Neural progenitor cell (in vitro differentiated cells): ENCODE measurements around the gene PARP8. TPM values are rescaled to one million over a fixed set of nuclear protein-coding genes. Genes with fewer than 3 reads are reported as not detected.
"Not testable (repeated sequence)": the region's sequence is repeated elsewhere in the genome, so short reads cannot be mapped to it uniquely, and the experiment has no call there.

Experiments
- DNase-seq: peaks from one replicate; pipeline ENCODE4 v3.0.0-alpha.2; 2016; ENCODE audit warnings: low spot score
- H2AFZ ChIP-seq: fragments of 200-600 bp; sonication (generic); replicated peaks from 2 replicates; pipeline ENCODE4 v1.6.1; 2016; ENCODE audit warnings: antibody characterized with exemption
- H3F3A ChIP-seq: fragments of 200-600 bp; sonication (generic); 2 replicates; pipeline ENCODE4 v1.6.1; 2016; ENCODE audit warnings: antibody characterized with exemption, low read depth
- H3K27ac ChIP-seq: fragments of 200-600 bp; sonication (generic); 2 replicates; pipeline ENCODE4 v1.5.1; 2016; ENCODE audit warnings: mild to moderate bottlenecking
- H3K27me3 ChIP-seq: fragments of 200-600 bp; sonication (generic); 2 replicates; pipeline ENCODE4 v1.6.1; 2016; ENCODE audit warnings: mild to moderate bottlenecking, moderate library complexity
- H3K36me3 ChIP-seq: fragments of 200-600 bp; sonication (generic); 2 replicates; pipeline ENCODE4 v1.5.1; 2016
- H3K4me1 ChIP-seq: fragments of 200-600 bp; sonication (generic); 2 replicates; pipeline ENCODE4 v1.6.1; 2016; ENCODE audit warnings: mixed run types
- H3K4me2 ChIP-seq: fragments of 200-600 bp; sonication (generic); 2 replicates; pipeline ENCODE4 v1.6.1; 2016
- H3K4me3 ChIP-seq: fragments of 200-600 bp; sonication (generic); 2 replicates; pipeline ENCODE4 v1.5.1; 2016
- H3K79me2 ChIP-seq: fragments of 200-600 bp; sonication (generic); 2 replicates; pipeline ENCODE4 v1.6.1; 2016; ENCODE audit warnings: low read depth
- H3K9ac ChIP-seq: fragments of 200-600 bp; sonication (generic); 2 replicates; pipeline ENCODE4 v1.6.1; 2016
- H3K9me3 ChIP-seq: fragments of 200-600 bp; sonication (generic); 2 replicates; pipeline ENCODE4 v1.5.1; 2016; ENCODE audit warnings: low read depth
- H4K20me1 ChIP-seq: fragments of 200-600 bp; sonication (generic); 2 replicates; pipeline ENCODE4 v1.6.1; 2016; ENCODE audit warnings: low read depth
- H3K27ac Mint-ChIP-seq: 3 replicates; pipeline ENCODE4 v1.8.0; 2021; ENCODE audit warnings: mixed read lengths
- H3K27me3 Mint-ChIP-seq: 2 replicates; pipeline ENCODE4 v1.8.0; 2022; ENCODE audit warnings: low read depth, mild to moderate bottlenecking, inconsistent platforms, moderate library complexity, mixed read lengths; ENCODE audit not compliant: insufficient read depth
- H3K36me3 Mint-ChIP-seq: 3 replicates; pipeline ENCODE4 v1.8.0; 2021; ENCODE audit warnings: mixed read lengths
- H3K4me1 Mint-ChIP-seq: 3 replicates; pipeline ENCODE4 v1.8.0; 2021; ENCODE audit warnings: mixed read lengths
- H3K4me3 Mint-ChIP-seq: 3 replicates; pipeline ENCODE4 v1.8.0; 2021; ENCODE audit warnings: mild to moderate bottlenecking, moderate library complexity, mixed read lengths
- H3K9me3 Mint-ChIP-seq: 3 replicates; pipeline ENCODE4 v1.8.0; 2020; ENCODE audit warnings: mixed read lengths
- CTCF ChIP-seq: fragments of 200-600 bp; sonication (generic); IDR thresholded peaks from 2 replicates; pipeline ENCODE4 v1.5.1; 2017; ENCODE audit warnings: antibody characterized with exemption, mild to moderate bottlenecking
- EZH2 ChIP-seq: fragments of 200-600 bp; sonication (generic); IDR thresholded peaks from 2 replicates; pipeline ENCODE4 v1.6.1; 2017; ENCODE audit warnings: antibody characterized with exemption, mild to moderate bottlenecking, moderate library complexity
- EZH2phosphoT487 ChIP-seq: fragments of 200-600 bp; sonication (generic); IDR thresholded peaks from 2 replicates; pipeline ENCODE4 v1.6.1; 2017; ENCODE audit warnings: antibody characterized with exemption
- total RNA-seq: library from RNA; depleted of rRNA; stranded (reverse); fragments of >200 nt; gene quantifications from 2 replicates; pipeline ENCODE4 v1.2.3, GENCODE V29; 2015; ENCODE audit warnings: low replicate concordance

PARP8 gene
- total RNA-seq, 1 donor from 2014 or later: 38.9 TPM

- no peaks in the 10 kb centered on the region for H3K4me1 Mint-ChIP-seq
- H3K4me1 ChIP-seq: no peaks in the 10 kb centered on the region
- peaks cover 34% of the 10 kb centered on the region for H3K36me3 Mint-ChIP-seq
- H3F3A ChIP-seq: no peaks in the 10 kb centered on the region
- TF ChIP-seq EZH2phosphoT487: no peak
- TF ChIP-seq EZH2: no peak
- no peak for TF ChIP-seq CTCF
- no peak overlapping the region for H2AFZ ChIP-seq
- H3K27me3 Mint-ChIP-seq: no peaks in the 10 kb centered on the region
- no peaks in the 10 kb centered on the region for H3K27me3 ChIP-seq
- H3K4me2 ChIP-seq: no peak overlapping the region
- peaks cover 20% of the 10 kb centered on the region for H3K9me3 Mint-ChIP-seq
- no peak overlapping the region for H3K4me3 Mint-ChIP-seq
- peaks cover 14% of the 10 kb centered on the region for H3K36me3 ChIP-seq
- peaks cover 9% of the 10 kb centered on the region for H3K9me3 ChIP-seq
- no peak overlapping the region for H3K27ac ChIP-seq
- no peaks in the 10 kb centered on the region for H3K79me2 ChIP-seq
- H3K4me3 ChIP-seq: no peak overlapping the region
- no peak overlapping the region for H3K27ac Mint-ChIP-seq
- no peaks in the 10 kb centered on the region for H4K20me1 ChIP-seq
- no peak for DNase-seq
- H3K9ac ChIP-seq: no peak overlapping the region
Measured at GRCh38 chr5:50770441-50770840, 104.0 kb downstream of the PARP8 start.

- not testable (repeated sequence) for H3K27ac ChIP-seq, H3K4me2 ChIP-seq, DNase-seq, H3K79me2 ChIP-seq, H3K4me3 Mint-ChIP-seq, H3K27me3 Mint-ChIP-seq, H3K9ac ChIP-seq, H3K4me1 Mint-ChIP-seq, H3K4me1 ChIP-seq, H3K27ac Mint-ChIP-seq, H3K27me3 ChIP-seq, H3K4me3 ChIP-seq, H2AFZ ChIP-seq, H3K9me3 ChIP-seq, H3F3A ChIP-seq, H4K20me1 ChIP-seq
- H3K9me3 Mint-ChIP-seq: peaks cover 30% of the 10 kb centered on the region
- H3K36me3 ChIP-seq: peaks cover 14% of the 10 kb centered on the region
- H3K36me3 Mint-ChIP-seq: peaks cover 39% of the 10 kb centered on the region
Measured at GRCh38 chr5:50774446-50775175, 108.2 kb downstream of the PARP8 start.

GRCh38 chr5:50786073-50786472, 119.6 kb downstream of the PARP8 start:
- H3K4me3 Mint-ChIP-seq: no peak overlapping the region
- Histone ChIP-seq H3K4me1 (no peaks in the 10 kb centered on the region), H3K4me3 (no peak overlapping the region), H3K9me3 (peaks cover 4% of the 10 kb centered on the region), H3K9ac (no peak overlapping the region), H3K79me2 (no peaks in the 10 kb centered on the region), H4K20me1 (no peaks in the 10 kb centered on the region), H3K27ac (no peak overlapping the region), H3F3A (no peaks in the 10 kb centered on the region), H3K36me3 (no peaks in the 10 kb centered on the region), H3K4me2 (no peak overlapping the region), H3K27me3 (no peaks in the 10 kb centered on the region), H2AFZ (no peak overlapping the region)
- no peak for TF ChIP-seq CTCF
- no peaks in the 10 kb centered on the region for H3K9me3 Mint-ChIP-seq
- no peak overlapping the region for H3K27ac Mint-ChIP-seq
- DNase-seq: no peak
- H3K36me3 Mint-ChIP-seq: peaks cover 3% of the 10 kb centered on the region
- H3K4me1 Mint-ChIP-seq: no peaks in the 10 kb centered on the region
- H3K27me3 Mint-ChIP-seq: no peaks in the 10 kb centered on the region

- Histone ChIP-seq H3K27ac (no peak overlapping the region), H3K4me1 (no peaks in the 10 kb centered on the region), H3K27me3 (no peaks in the 10 kb centered on the region), H3K9ac (no peak overlapping the region), H4K20me1 (no peaks in the 10 kb centered on the region), H3F3A (no peaks in the 10 kb centered on the region), H2AFZ (no peak overlapping the region), H3K36me3 (no peaks in the 10 kb centered on the region), H3K4me2 (no peak overlapping the region), H3K79me2 (no peaks in the 10 kb centered on the region), H3K9me3 (no peaks in the 10 kb centered on the region), H3K4me3 (no peak overlapping the region)
- TF ChIP-seq CTCF (no peak), EZH2 (no peak), EZH2phosphoT487 (no peak)
- H3K4me3 Mint-ChIP-seq: no peak overlapping the region
- H3K9me3 Mint-ChIP-seq: no peaks in the 10 kb centered on the region
- peaks cover 11% of the 10 kb centered on the region for H3K36me3 Mint-ChIP-seq
- no peak for DNase-seq
- no peak overlapping the region for H3K27ac Mint-ChIP-seq
- H3K27me3 Mint-ChIP-seq: no peaks in the 10 kb centered on the region
- no peaks in the 10 kb centered on the region for H3K4me1 Mint-ChIP-seq
Measured at GRCh38 chr5:50791813-50792212, 125.4 kb downstream of the PARP8 start.
